Limb (tissue), 2 donors: ENCODE measurements around the gene ZNHIT3.

Experiments
- DNase-seq, 2 donors: peaks; one replicate each; pipeline ENCODE4 v3.0.0-alpha.2; 2016; ENCODE audit errors: extremely low spot score in 2 of 2

Gene ZNHIT3

GRCh38 chr17:36511216-36511615, 24.7 kb downstream of the ZNHIT3 start:
- DNase-seq = no peak

- DNase-seq = no peak
Observed at GRCh38 chr17:36512641-36513040, 26.2 kb downstream of the ZNHIT3 start.

DNA sequence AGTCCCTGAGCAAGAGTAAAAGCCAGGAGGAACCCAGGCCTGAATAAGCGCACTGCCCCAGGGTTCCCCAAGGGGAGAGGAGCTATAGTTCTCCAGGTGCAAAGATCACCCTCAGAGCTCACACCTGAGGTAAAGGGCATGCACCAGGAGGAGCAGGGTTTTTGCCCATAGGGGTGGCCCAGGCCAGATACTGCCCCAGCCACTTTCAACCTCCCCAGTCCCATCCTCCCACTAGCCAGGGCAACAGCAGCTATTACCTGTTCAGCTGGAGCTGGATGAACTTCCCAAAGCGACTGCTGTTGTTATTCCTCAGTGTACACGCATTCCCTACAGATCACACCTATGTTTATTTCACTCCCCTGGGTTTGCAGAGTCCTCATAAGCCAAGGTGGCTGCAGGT, 28.4 kb downstream of the ZNHIT3 start:
- no peak for DNase-seq

DNA sequence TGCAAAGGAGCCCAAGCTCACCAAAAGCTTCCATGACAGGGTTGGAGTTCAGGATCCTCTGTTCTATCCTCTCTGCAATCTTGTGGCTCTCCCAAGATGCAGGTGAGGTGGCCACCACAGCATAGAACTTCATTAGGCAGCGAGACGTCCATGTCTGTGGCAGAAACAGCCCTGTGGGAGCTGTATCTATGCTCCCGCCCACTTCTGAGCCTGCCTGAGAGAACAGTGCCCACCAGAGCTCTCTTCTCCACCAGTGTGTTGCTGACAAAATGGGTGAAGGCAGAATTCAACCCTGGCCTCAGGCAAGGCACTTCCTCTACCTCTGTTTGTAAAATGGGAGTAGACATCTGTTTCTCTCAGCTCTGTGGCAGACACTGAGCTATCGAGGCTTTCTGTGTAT, 29.4 kb downstream of the ZNHIT3 start:
- no peak for DNase-seq

- no peak for DNase-seq
Observed at GRCh38 chr17:36523113-36523512, 36.6 kb downstream of the ZNHIT3 start.

DNA sequence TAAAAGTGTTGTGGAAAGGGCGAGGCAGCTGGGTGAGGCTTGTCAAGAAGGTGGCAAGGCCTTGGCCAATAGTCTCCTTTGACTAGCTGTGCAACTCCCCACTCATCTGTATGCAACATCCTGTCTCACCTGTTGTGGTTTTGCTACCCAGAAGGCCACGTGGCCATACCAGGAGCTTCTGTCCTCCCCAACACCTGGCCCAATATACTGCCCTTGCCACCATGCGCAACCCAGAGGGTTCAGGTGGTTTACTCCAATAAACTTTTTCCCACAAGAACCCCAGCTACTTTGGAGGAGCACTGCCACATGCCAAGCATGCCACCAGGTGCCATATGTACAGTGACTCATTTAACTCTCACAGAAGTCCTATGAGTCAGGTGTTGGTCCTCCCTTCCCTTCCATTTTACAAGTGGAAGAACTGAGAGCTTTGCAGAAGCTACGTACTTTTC, 38.0 kb downstream of the ZNHIT3 start:
- DNase-seq = no peak

DNA sequence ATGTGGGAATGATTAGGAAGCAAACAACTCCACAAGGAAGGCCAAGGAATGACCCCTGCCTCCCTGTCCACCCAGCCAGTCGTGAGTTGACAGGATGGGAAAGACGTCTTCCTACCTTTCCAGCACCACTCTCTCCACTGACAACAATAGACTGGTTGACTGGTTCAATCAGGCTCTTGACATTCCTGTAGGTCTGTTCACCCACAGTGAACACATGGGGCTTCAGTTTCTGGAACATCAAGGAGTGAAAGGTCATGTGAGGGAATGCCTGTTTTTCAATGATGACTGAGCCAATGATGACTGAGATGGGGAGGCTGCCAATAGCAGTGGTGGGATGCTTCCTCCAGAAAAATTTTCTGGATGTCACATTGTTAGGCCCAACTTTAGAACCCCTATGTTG, 38.6 kb downstream of the ZNHIT3 start:
- DNase-seq = no peak

DNA sequence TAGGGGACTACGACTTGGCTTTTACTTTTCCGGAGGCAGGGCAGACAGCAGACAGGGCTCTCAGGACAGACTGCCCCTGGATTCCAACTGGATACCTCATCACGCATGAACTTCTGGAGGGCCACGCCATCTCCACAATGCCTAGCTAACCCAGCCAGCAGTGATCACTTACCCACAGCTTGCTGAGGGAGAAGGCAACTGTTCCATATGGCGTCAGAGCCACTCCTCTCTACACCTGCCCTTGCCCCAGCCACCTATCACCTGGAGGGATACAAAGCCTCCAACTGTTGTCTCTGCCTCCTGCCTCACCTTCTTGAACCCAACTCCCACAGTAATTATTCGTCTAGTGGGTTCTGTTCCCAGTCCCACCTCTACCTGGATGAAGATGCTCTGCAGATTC, 39.4 kb downstream of the ZNHIT3 start:
- DNase-seq = no peak

- no peak for DNase-seq
Observed at GRCh38 chr17:36527621-36528250, 41.3 kb downstream of the ZNHIT3 start.

DNA sequence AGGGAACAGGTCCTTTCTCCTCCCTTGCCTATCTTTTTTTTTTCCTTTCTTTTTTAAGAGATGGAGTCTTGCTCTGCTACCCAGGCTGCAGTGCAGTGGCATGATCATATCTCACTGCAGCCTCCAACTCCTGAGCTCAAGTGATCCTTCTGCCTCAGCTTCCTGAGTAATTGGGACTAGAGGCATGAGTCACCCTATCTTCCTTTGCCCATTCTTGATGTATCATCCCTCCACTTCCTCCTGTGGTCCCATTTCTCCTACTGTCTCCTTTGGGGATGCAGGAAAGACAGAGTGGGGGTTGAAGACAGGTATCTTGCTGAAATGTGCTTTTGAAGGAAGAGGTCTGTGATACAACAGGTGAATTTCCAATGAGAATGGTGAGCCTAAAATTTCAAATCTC, 42.6 kb downstream of the ZNHIT3 start:
- no peak for DNase-seq

DNA sequence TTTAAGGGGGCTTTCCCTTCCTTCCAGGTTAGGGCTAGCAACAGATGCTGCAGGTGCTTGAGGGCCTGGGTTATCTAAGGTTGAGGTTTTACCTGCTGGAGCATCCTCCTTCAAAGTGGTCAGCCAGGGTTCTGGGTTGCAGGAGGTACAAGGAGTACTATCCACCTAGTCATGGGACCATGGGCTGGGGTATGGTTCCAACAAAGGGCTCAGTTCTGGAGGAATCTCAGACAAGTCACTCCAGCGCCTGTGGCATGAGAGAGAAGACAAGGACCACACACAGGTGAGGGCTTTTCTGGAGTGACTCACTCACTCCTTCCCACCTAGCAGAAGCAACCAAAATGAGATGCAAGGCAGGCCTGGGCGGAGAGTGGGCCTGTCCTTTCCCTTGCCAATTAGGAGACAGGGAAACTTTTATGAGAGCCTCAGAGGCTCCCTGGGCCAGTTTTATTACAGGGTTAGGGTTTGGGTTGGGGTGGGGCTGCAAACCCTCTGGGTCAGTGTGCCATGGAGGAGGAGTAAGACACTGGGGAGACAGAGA, 46.0 kb downstream of the ZNHIT3 start:
- DNase-seq = no peak

GRCh38 chr17:36533935-36534839, 47.7 kb downstream of the ZNHIT3 start:
- peak in 1 of 2 donors; percentile 13 for DNase-seq

- DNase-seq = peak; percentile 88 to 92
Observed at GRCh38 chr17:36534840-36535668, 48.6 kb downstream of the ZNHIT3 start, which contains the start of the genes MYO19 and PIGW. TSS of gene MYO19 (minus strand) at chr17:36534868. CDS start at chr17:36532538, 2,330 bp downstream. TSS of gene PIGW (plus strand) at chr17:36534987. CDS start at chr17:36537102, 2,115 bp downstream.

- no peak for DNase-seq
Observed at GRCh38 chr17:36535669-36536081, 49.2 kb downstream of the ZNHIT3 start.

GRCh38 chr17:36540696-36541095, 54.2 kb downstream of the ZNHIT3 start:
- no peak for DNase-seq

DNA sequence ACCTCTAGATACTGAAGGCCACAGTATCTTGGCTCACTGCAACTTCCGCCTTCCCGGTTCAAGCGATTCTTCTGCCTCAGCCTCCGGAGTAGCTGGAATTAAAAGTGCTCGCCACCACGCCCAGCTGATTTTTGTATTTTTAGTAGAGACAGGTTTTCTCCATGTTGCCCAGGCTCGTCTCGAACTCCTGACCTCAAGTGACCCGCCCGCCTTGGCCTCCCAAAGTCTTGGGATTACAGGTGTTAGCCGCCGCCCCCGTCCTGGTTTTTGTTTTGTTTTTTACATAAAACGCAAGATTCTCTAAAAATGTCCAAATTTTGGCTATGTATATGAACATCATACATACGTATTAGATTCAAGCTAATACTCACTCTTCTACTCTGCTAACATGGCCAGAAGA, 56.3 kb downstream of the ZNHIT3 start:
- no peak for DNase-seq

GRCh38 chr17:36544044-36544306, 57.5 kb downstream of the ZNHIT3 start:
- peak in 1 of 2 donors; percentile 25 for DNase-seq

DNA sequence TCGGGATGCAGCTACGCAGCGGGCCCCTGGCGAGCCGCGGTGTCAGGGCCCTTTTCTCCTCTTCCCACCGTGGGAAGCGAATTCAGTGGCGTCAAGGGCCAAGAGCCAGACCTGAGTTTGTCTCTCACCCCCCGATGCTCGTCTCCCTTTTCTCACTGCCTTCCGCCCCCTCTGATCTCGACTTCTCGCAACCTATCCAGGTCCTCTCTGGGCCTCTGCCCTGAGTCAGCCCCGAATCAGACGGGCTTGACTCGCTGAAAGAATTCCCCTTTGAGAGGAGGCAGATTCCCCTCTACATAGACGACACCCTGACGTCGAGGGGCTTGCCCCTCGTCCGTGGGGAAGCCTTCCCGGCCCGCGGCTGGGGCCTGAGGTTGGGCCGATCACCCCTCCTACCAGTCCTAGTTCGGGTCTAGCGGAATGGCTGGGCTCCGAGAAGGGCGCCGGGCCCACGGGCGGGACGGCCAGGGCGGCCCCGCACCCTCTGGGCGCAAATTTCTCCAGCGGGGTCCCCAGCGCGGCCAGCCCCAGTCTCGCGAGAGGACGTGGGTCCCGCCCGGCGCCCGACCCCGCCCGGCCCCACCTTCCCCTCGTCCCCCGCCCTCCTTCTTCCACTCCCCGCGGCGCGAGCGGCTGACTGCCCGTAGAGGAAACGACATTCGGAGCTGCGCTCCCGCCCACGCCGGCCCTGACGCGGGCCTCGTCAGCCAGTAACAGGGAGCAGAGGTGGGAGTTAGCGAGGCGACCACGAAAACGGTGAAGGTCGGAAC, 58.0 kb downstream of the ZNHIT3 start, which contains the start of gene GGNBP2:
TSS of gene GGNBP2 (plus strand) at position 613 of the 770 bp plus-strand sequence. CDS start 806 bp downstream, outside the sequence.
- DNase-seq = peak; percentile 90 to 96

DNA sequence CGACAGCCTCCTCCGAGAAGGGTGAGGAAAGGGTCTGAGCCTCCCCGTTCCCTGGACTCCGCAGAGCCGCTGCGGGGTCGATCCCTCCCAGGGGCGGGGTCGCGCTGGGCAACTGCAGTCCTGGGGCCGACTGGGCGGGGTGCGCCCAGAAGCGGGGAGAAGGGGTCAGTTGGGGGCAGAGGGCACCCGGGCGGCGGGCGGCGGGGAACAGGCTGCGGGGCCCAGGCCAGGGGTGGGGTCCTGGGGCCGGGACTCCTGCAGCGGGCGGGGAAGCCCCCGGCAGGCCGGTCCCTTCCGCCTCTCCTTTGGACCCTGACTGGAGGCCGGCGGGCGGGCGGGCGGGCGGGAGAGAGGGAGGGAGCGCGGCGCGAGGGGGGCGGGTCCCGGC, 58.6 kb downstream of the ZNHIT3 start:
- DNase-seq = no peak
